ENCODE data around the gene HOXB3.
A peak's percentile ranks its signal among the peaks of the same experiment; 100 is the strongest.

DNA sequence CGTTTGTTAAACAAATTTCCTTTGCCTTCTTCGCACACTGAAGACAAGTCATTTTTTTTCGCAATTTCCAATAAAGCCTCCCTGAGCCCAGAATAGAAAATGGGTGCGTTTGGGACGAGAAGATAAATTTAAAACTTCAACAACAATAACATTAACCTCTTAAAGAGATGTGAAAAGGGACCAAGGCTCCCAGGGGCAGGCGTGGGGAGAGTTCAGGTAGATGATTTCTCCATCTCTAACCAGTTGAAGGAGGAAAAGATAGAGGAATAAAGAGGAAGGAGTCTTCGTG is 10.6 kb downstream of the HOXB3 start:
- TF ChIP-seq, protein P1, sequence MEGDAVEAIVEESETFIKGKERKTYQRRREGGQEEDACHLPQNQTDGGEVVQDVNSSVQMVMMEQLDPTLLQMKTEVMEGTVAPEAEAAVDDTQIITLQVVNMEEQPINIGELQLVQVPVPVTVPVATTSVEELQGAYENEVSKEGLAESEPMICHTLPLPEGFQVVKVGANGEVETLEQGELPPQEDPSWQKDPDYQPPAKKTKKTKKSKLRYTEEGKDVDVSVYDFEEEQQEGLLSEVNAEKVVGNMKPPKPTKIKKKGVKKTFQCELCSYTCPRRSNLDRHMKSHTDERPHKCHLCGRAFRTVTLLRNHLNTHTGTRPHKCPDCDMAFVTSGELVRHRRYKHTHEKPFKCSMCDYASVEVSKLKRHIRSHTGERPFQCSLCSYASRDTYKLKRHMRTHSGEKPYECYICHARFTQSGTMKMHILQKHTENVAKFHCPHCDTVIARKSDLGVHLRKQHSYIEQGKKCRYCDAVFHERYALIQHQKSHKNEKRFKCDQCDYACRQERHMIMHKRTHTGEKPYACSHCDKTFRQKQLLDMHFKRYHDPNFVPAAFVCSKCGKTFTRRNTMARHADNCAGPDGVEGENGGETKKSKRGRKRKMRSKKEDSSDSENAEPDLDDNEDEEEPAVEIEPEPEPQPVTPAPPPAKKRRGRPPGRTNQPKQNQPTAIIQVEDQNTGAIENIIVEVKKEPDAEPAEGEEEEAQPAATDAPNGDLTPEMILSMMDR (IDR thresholded peaks at IDR 0.05) = no peak
- TF ChIP-seq EZH2 (IDR thresholded peaks at IDR 0.05) (peak; percentile 79), EZH2phosphoT487 (IDR thresholded peaks at IDR 0.05) (no peak)

All from neural progenitor cell (in vitro differentiated cells).